Stimulated activated effector memory CD8-positive, alpha-beta T cell treated with anti-CD3 and anti-CD28 coated beads, Interleukin-12 subunit alpha, Interleukin-12 subunit beta, amount 100 ng/mL, for 72 hours (primary cell): ENCODE data around the gene TPPP3.
"Not testable (repeated sequence)": the region's sequence is repeated elsewhere in the genome, so short reads cannot be mapped to it uniquely, and the experiment has no call there.

Experiments used
- ATAC-seq: fragments of 150-1000 bp; cut with Tn5 transposase; 2 replicates; pipeline ENCODE4 v1.10.0; 2021
- DNase-seq, 2 donors: peaks; one replicate each; pipeline ENCODE4 v3.0.0; 2021 to 2022; ENCODE audit warnings: low spot score in 2 of 2
- H3K27ac Mint-ChIP-seq: one replicate; pipeline ENCODE4 v1.8.0; 2022; ENCODE audit warnings: mild to moderate bottlenecking, mixed read lengths
- H3K36me3 Mint-ChIP-seq: one replicate; pipeline ENCODE4 v1.8.0; 2022; ENCODE audit warnings: mild to moderate bottlenecking, mixed read lengths
- H3K4me1 Mint-ChIP-seq: one replicate; pipeline ENCODE4 v1.8.0; 2022; ENCODE audit warnings: mixed read lengths
- H3K4me3 Mint-ChIP-seq: one replicate; pipeline ENCODE4 v1.8.0; 2022; ENCODE audit warnings: mild to moderate bottlenecking, mixed read lengths
- H3K9me3 Mint-ChIP-seq: one replicate; pipeline ENCODE4 v1.8.0; 2022; ENCODE audit warnings: mixed read lengths

Gene TPPP3

DNA sequence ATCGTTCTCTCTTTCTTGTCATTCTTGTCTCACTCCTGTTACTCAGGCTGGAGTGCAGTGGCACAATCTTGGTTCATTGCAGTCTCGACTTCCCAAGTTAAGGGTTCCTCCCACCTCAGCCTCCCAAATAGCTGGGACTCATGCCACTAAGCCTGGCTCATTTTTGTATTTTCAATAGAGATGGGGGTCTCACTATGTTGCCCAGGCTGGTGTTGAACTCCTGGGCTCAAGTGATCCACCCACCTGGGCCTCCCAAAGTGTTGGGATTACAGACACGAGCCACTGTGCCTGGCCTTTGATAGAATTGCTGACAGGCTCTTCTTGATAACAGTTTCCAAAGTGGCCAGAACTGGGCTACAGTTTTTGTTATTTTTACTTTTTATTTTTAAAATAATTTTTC is 32.3 kb downstream of the TPPP3 start:
- ATAC-seq (no peak), DNase-seq (no peak)
- Mint-ChIP-seq H3K9me3 (no peaks in the 10 kb centered on the region), H3K4me3 (no peak overlapping the region), H3K4me1 (peaks cover 6% of the 10 kb centered on the region), H3K36me3 (no peaks in the 10 kb centered on the region), H3K27ac (no peak overlapping the region)

GRCh38 chr16:67359540-67360269 is 33.6 kb downstream of the TPPP3 start:
- ATAC-seq, result peak; percentile 39
- DNase-seq, H3K4me1 Mint-ChIP-seq, H3K27ac Mint-ChIP-seq, H3K9me3 Mint-ChIP-seq, H3K36me3 Mint-ChIP-seq, H3K4me3 Mint-ChIP-seq: not testable (repeated sequence)

DNA sequence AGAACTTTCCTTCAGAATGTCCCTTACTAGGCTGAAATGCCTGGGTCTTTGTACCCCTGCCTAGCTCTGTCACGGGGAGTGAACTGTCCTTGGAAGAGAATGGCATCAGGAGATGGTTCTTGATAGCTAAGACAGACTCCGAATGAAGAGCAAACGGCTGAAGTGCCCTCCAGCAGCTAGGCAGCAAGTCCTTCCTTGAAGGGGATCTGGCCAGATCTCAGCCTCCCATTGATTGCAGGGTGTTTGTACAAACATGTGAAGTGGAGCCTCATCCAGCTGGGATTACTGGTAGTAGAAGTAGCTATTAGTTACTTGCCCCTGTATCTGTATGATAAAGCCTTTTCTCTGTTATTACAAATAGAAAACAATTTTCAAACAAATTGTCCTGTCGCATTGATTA is 35.7 kb downstream of the TPPP3 start:
- Mint-ChIP-seq H3K4me3 (no peak overlapping the region), H3K27ac (no peak overlapping the region), H3K36me3 (no peaks in the 10 kb centered on the region), H3K9me3 (no peaks in the 10 kb centered on the region), H3K4me1 (peaks cover 6% of the 10 kb centered on the region)
- DNase-seq (no peak), ATAC-seq (no peak)

- ATAC-seq (no peak), DNase-seq (no peak)
- Mint-ChIP-seq H3K36me3 (no peaks in the 10 kb centered on the region), H3K4me3 (no peak overlapping the region), H3K27ac (no peak overlapping the region), H3K9me3 (no peaks in the 10 kb centered on the region), H3K4me1 (peaks cover 6% of the 10 kb centered on the region)
Measured at GRCh38 chr16:67356396-67356795, 36.9 kb downstream of the TPPP3 start.

- not testable (repeated sequence) for ATAC-seq, H3K4me1 Mint-ChIP-seq, H3K9me3 Mint-ChIP-seq, DNase-seq, H3K4me3 Mint-ChIP-seq, H3K36me3 Mint-ChIP-seq, H3K27ac Mint-ChIP-seq
Measured at GRCh38 chr16:67352463-67352862, 40.8 kb downstream of the TPPP3 start.

- Mint-ChIP-seq H3K4me3 (no peak overlapping the region), H3K36me3 (no peaks in the 10 kb centered on the region), H3K9me3 (no peaks in the 10 kb centered on the region), H3K4me1 (no peaks in the 10 kb centered on the region), H3K27ac (no peak overlapping the region)
- DNase-seq (no peak), ATAC-seq (no peak)
Measured at GRCh38 chr16:67350324-67350723, 43.0 kb downstream of the TPPP3 start.

GRCh38 chr16:67349172-67349571 is 44.1 kb downstream of the TPPP3 start:
- DNase-seq (no peak), ATAC-seq (peak; percentile 63)
- H3K4me1 Mint-ChIP-seq, result no peaks in the 10 kb centered on the region
- H3K27ac Mint-ChIP-seq, result no peak overlapping the region
- H3K4me3 Mint-ChIP-seq, result no peak overlapping the region
- no peaks in the 10 kb centered on the region for H3K9me3 Mint-ChIP-seq
- no peaks in the 10 kb centered on the region for H3K36me3 Mint-ChIP-seq

GRCh38 chr16:67346341-67346740 is 47.0 kb downstream of the TPPP3 start:
- Mint-ChIP-seq H3K36me3 (no peaks in the 10 kb centered on the region), H3K27ac (no peak overlapping the region), H3K9me3 (no peaks in the 10 kb centered on the region), H3K4me1 (no peaks in the 10 kb centered on the region), H3K4me3 (no peak overlapping the region)
- DNase-seq (peak in 1 of 2 donors; percentile 12), ATAC-seq (no peak)

DNA sequence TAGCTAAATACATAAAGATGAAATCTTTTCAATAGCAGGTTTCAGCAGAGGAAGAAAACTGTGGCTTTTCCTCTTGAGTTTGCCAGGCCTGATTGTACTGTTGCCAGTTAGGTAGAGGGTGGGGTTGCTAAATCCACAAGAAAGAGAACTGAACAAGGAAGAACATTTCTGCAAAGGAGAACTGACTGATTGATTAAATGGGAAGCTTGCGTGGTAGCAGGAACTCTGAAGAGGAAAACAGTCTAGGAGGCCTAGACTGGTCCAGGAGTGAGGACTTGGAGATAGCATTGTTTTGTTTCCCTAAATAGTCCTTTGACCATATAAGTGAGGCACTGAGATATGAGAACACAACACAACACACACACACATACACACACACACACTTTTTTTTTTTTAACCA is 47.9 kb downstream of the TPPP3 start:
- H3K9me3 Mint-ChIP-seq, result no peaks in the 10 kb centered on the region
- DNase-seq (no peak), ATAC-seq (no peak)
- H3K27ac Mint-ChIP-seq, result no peak overlapping the region
- H3K36me3 Mint-ChIP-seq, result no peaks in the 10 kb centered on the region
- no peak overlapping the region for H3K4me3 Mint-ChIP-seq
- H3K4me1 Mint-ChIP-seq, result no peaks in the 10 kb centered on the region

DNA sequence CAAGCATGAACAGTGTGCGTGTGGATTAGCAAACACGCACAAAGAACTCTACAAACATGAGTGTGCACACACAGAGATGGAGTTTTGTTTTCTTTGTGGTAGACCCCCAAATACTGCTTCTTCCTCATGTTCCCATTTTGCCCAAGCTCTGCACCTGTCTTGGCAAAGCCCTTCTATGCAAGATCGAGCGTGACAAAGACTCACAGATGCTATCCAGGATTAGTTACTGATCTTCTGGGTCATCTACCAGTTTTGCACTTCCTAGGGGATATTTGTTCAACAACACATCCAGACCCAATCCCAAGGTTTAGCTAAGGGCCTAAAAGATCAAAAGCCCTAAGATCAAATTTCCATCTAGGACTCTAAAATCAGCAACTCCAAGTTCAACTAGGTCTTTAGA is 50.7 kb downstream of the TPPP3 start:
- no peak overlapping the region for H3K27ac Mint-ChIP-seq
- ATAC-seq (no peak), DNase-seq (no peak)
- no peaks in the 10 kb centered on the region for H3K9me3 Mint-ChIP-seq
- H3K4me3 Mint-ChIP-seq, result no peak overlapping the region
- H3K4me1 Mint-ChIP-seq, result no peaks in the 10 kb centered on the region
- no peaks in the 10 kb centered on the region for H3K36me3 Mint-ChIP-seq

- no peak overlapping the region for H3K27ac Mint-ChIP-seq
- H3K4me1 Mint-ChIP-seq, result no peaks in the 10 kb centered on the region
- no peaks in the 10 kb centered on the region for H3K9me3 Mint-ChIP-seq
- DNase-seq (no peak), ATAC-seq (no peak)
- no peaks in the 10 kb centered on the region for H3K36me3 Mint-ChIP-seq
- H3K4me3 Mint-ChIP-seq, result no peak overlapping the region
Measured at GRCh38 chr16:67341250-67341649, 52.0 kb downstream of the TPPP3 start.
